SK-MEL-5 (cell line): Measurements from ENCODE around the gene SYP. TPM values are rescaled to one million over a fixed set of nuclear protein-coding genes. Genes with fewer than 3 reads are reported as not detected.

Source experiments
- DNase-seq: peaks from one replicate; pipeline ENCODE4 v3.0.0-alpha.2; 2016; ENCODE audit warnings: low read depth, low spot score
- in situ Hi-C: cut with HindIII; loops from 2 replicates; pipeline ENCODE4 v1.10.0; 2016; ENCODE audit warnings: low sequenced_read_pairs, high pct_unique_total_duplicates, low pct_unique_long_range_greater_than_20kb
- total RNA-seq: library from RNA; depleted of rRNA; stranded (reverse); fragments of >200 nt; shearing (Covaris generic); gene quantifications from 2 replicates; pipeline ENCODE4 v1.2.3, GENCODE V29; 2014

SYP gene
- total RNA-seq, 1 experiment from 2014 or later, result 73.0 TPM

DNA sequence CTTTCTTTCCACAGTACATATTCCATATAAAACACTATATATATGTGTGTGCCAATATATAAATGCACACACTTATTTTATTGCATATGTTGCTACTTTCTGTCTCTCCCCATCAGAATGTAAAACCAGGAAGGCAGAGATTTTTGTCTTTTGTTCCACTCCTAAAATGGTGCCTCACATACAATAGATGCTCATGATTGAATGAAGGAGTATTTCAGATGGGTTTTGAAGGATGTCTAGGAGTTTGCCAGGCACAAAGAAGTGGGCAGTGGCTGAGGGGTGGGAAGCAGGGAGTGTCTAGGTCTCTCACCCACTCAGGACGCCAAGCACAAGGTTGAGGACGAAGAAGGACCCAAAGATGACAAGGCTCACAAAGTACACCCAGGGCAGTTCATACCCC is 27.7 kb upstream of the SYP start:
- in situ Hi-C loops, result no loop called here
- DNase-seq, result no peak

DNA sequence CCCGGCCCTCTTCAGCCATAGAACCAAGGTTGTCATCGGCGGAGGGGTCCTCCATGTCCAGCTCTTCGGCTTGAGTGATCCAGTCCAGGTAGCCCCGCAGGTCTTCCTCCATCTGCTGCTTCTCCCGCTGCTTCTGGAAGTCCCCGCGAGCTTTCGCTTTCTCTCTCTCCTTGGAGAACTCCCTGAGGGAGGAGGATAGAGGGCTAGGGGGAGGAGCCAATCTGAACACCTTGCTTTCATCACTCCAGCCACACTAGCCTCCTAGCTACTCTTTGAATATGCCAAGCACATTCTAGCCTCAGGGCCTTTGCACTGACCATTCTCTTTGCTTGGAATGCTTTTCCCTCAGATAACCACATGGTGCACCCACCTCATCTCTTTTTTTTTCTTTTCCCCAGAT is 27.0 kb upstream of the SYP start:
- no peak for DNase-seq
- in situ Hi-C loops, result no loop called here

- in situ Hi-C loops, result no loop called here
- DNase-seq, result no peak
Observed at GRCh38 chrX:49225858-49226257, 25.9 kb upstream of the SYP start.

- no peak for DNase-seq
- in situ Hi-C loops, result no loop called here
Observed at GRCh38 chrX:49221868-49222267, 21.9 kb upstream of the SYP start.

DNA sequence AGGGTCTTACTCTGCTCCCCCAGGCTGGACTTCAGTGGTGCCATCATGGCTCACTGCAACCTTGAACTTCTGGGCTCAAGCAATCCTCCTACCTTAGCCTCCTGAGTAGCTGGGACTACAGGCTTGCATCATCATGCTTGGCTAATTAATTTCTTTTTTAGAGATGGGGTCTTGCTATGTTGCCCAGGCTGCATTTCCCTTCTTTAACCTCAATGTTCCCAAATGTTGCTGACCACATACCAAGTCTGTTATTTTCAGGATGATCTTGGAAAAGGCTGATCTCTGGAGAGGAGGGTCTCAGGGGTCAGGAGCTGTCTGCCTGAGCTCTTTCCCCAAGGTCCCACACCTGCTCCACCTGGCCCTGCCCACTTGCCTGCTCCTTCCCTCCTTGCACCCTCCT is 20.1 kb upstream of the SYP start:
- in situ Hi-C loops, result no loop called here
- DNase-seq, result no peak

- in situ Hi-C loops, result no loop called here
Observed at GRCh38 chrX:49214996-49215526, 15.1 kb upstream of the SYP start.

GRCh38 chrX:49214416-49214815 is 14.4 kb upstream of the SYP start:
- no peak for DNase-seq
- in situ Hi-C loops, result no loop called here

More at GRCh38 chrX:49214996-49215526, 15.1 kb upstream of the SYP start:
- no peak for DNase-seq

GRCh38 chrX:49212861-49213260 is 12.9 kb upstream of the SYP start:
- in situ Hi-C loops, result no loop called here
- DNase-seq, result no peak

DNA sequence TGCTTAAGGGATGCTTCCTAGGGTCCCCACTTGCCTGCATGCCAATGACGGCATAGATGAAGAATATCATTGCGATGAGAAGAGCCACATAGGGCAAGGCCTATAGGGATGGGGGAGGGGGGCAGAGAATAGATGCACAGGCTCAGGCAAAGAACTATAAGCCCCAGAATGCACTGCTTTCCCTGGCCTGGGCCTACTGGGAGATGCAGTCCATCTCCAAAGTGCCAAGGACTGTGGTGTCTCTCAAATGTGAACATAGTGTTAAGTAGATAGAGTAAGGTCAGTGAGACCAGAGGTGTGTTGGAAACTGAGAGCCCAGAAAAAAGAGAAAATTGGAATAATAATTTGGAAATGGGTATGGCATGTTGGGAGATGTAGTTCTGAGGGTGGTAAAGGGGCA is 12.2 kb upstream of the SYP start:
- DNase-seq, result no peak
- in situ Hi-C loops, result no loop called here

DNA sequence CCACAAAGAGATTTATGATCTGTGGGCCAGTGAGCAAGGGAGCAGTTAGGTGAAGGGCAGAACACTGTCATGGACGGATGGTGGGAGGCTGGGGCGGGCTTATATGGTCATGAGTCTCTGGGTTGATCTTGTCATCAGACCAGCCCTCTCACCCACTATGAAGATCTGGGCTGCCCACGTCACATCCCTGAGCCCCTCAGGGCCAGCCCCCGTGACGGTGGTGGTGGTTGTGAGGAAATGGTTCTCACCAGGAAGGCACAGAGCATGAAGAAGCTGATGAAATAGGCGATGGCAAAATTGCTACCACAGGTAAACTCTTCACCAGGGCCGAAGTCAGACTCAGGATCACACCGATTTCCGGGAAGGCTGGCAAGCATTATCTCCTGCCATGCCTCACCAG is 11.1 kb upstream of the SYP start:
- in situ Hi-C loops, result no loop called here
- DNase-seq, result no peak

GRCh38 chrX:49210406-49210805 is 10.4 kb upstream of the SYP start:
- no peak for DNase-seq
- in situ Hi-C loops, result no loop called here

DNA sequence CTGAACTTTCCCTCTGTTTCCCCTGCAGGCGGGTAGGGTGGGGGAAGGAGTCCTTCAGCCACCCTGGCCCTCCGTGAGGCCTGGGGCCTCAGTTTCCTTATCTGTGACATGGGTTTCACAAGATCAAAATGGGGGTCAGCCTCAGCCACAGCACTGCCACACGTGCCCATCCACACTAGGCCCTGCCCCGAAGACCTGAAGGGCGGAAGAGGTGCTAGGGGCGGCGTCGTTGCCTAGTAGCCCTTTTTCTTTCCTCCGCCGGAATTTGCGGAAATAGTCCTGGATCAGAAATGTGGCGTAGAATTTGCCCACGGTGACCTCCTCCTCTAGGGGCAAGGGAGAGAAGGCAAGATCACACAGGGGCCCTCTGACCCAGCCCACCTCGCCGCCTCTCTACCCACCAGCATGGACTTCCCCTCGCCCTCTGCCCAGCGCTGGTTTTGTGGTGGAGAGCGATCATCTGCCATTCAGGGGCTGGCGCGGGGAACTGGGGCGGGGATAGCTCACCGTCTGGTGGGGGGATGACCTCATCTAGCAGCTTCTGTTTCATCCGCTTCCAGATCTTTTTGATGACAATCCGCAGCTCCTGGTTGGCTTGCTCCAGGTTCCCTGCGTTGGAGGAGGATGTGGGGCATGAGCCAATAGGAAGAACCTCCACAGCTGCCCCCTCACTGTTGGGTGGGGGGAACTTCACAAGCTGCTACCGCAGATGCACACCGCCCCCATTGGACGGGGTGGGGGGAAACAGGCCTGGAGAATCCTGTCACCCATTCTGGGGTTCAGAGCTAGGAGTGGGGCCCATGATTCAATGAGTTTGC is 9.7 kb upstream of the SYP start:
- DNase-seq, result no peak
- in situ Hi-C loops, result no loop called here

DNA sequence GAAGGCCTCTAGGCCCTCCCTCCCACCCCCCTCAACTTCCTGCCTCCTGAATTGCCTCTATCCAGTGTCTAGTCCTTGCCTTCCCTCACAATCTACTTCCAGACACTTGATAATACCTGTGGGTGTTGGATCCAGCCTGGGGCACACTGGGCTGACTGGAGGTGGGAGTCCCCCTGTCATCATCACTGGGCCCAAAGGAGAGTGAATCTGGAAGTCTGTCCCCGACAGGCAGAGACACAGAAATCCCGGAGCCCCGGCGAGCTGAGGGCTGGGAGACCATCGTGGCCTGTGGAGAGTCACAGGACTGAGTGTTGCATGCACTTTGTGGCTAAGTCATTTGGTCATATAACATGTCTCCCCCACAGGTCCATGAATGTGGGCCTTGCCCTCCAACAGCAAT is 8.4 kb upstream of the SYP start:
- no peak for DNase-seq
- in situ Hi-C loops, result no loop called here

- DNase-seq, result no peak
- in situ Hi-C loops, result no loop called here
Observed at GRCh38 chrX:49206543-49206942, 6.5 kb upstream of the SYP start.

- in situ Hi-C loops, result no loop called here
- DNase-seq, result no peak
Observed at GRCh38 chrX:49205443-49205842, 5.5 kb upstream of the SYP start.

- in situ Hi-C loops, result no loop called here
- DNase-seq, result no peak
Observed at GRCh38 chrX:49204709-49205108, 4.7 kb upstream of the SYP start.

GRCh38 chrX:49204017-49204416 is 4.0 kb upstream of the SYP start:
- in situ Hi-C loops, result no loop called here

GRCh38 chrX:49203536-49203935 is 3.5 kb upstream of the SYP start:
- in situ Hi-C loops, result no loop called here
- no peak for DNase-seq

More at GRCh38 chrX:49204017-49204416, 4.0 kb upstream of the SYP start:
- DNase-seq, result no peak

GRCh38 chrX:49202022-49202421 is 2.0 kb upstream of the SYP start:
- no peak for DNase-seq
- in situ Hi-C loops, result no loop called here

DNA sequence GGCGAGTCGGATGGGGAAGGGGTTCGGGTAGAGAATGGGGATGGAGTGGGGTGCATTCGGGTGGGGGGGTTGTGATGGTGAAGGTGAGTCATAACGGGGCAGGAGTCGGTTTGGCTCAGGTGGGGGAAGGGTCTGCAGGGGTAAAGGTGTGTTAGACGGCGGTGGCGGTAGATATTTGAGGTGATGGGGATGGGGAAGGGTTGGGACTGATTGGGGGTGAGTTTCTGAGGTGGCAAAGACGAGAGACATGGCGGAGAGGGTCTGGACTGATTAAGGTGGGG is 738 bp downstream of the SYP start:
- in situ Hi-C loops, result no loop called here
- DNase-seq, result no peak
